H1 (cell line): ENCODE data around the gene FAAH. TPM values are rescaled to one million over a fixed set of nuclear protein-coding genes. Genes with fewer than 3 reads are reported as not detected.

Experiments used
- CTCF ChIA-PET: fragments of 300-600 bp; sonication (Branson Sonifier 250); formaldehyde crosslinking; loops from one replicate; lab custom pipeline; 2021; ENCODE audit not compliant: partially characterized antibody; lab: Charles Lee
- POLR2A ChIA-PET: fragments of 300-600 bp; sonication (Branson Sonifier 250); formaldehyde crosslinking; loops from one replicate; lab custom pipeline; 2021; ENCODE audit warnings: inconsistent platforms; ENCODE audit not compliant: partially characterized antibody; lab: Charles Lee
- DNase-seq, 2 experiments: peaks; one replicate each; pipeline versions ENCODE4 v3.0.0 to v3.0.0-alpha.2; 2010 to 2022; ENCODE audit warnings: low spot score in 2 of 2, low read depth in 1 of 2, mixed read lengths in 1 of 2
- FAIRE-seq: peaks from 2 replicates; lab custom pipeline; 2011; peaks lifted over from hg19 to GRCh38; lab: Jason Lieb, UNC
- H2AFZ ChIP-seq: 2 replicates; pipeline ENCODE4 v1.8.1; 2012; ENCODE audit warnings: low read length, inconsistent platforms
- H2AK5ac ChIP-seq: 2 replicates; pipeline ENCODE4 v1.6.1; 2013; ENCODE audit warnings: low read depth, low read length
- H2BK120ac ChIP-seq: replicated peaks from 2 replicates; pipeline ENCODE3; 2013; ENCODE audit warnings: low read depth, low read length, inconsistent platforms
- H2BK12ac ChIP-seq: 2 replicates; pipeline ENCODE4 v1.6.1; 2013; ENCODE audit warnings: low read depth, low read length
- H2BK15ac ChIP-seq: 2 replicates; pipeline ENCODE4 v1.6.1; 2013; ENCODE audit warnings: low read length
- H2BK20ac ChIP-seq: 2 replicates; pipeline ENCODE4 v1.6.1; 2013; ENCODE audit warnings: low read length
- H2BK5ac ChIP-seq: 2 replicates; pipeline ENCODE4 v1.6.1; 2013; ENCODE audit warnings: low read depth, low read length
- H3K14ac ChIP-seq: 2 replicates; pipeline ENCODE4 v1.6.1; 2013; ENCODE audit warnings: inconsistent platforms; ENCODE audit not compliant: insufficient read length
- H3K18ac ChIP-seq: 2 replicates; pipeline ENCODE4 v1.6.1; 2013; ENCODE audit warnings: low read length; ENCODE audit errors: extremely low read depth
- H3K23ac ChIP-seq: 2 replicates; pipeline ENCODE4 v1.6.1; 2013; ENCODE audit warnings: inconsistent platforms; ENCODE audit not compliant: insufficient read length
- H3K23me2 ChIP-seq: 2 replicates; pipeline ENCODE4 v1.6.1; 2013; ENCODE audit warnings: low read depth, low read length
- H3K27ac ChIP-seq: 2 replicates; pipeline ENCODE4 v1.6.1; 2011; ENCODE audit warnings: low read depth, low read length, inconsistent platforms
- H3K27me3 ChIP-seq, 4 experiments: replicated peaks in 1 of 4; 1 replicate in 1 of 4; 2 replicates in 3 of 4; pipeline versions ENCODE4 v1.6.1 to v1.8.1; 2011 to 2013; ENCODE audit warnings: low read length in 3 of 4, mild to moderate bottlenecking in 3 of 4, inconsistent platforms in 2 of 4, mixed read lengths in 2 of 4, moderate library complexity in 1 of 4; ENCODE audit not compliant: control insufficient read depth in 3 of 4, insufficient read depth in 3 of 4; ENCODE audit errors: extremely low read depth in 1 of 4
- H3K36me3 ChIP-seq, 4 experiments: 2 replicates each; pipeline versions ENCODE4 v1.6.1 to v1.8.1; 2011 to 2013; ENCODE audit warnings: mild to moderate bottlenecking in 4 of 4, low read length in 3 of 4, moderate library complexity in 2 of 4, control low read depth in 1 of 4, inconsistent platforms in 1 of 4; ENCODE audit not compliant: insufficient read depth in 4 of 4, control insufficient read depth in 2 of 4
- H3K4ac ChIP-seq: replicated peaks from 2 replicates; pipeline ENCODE3; 2013; ENCODE audit warnings: low read length, low read depth, mixed read lengths, inconsistent platforms; ENCODE audit not compliant: insufficient read length
- H3K4me1 ChIP-seq, 4 experiments: replicated peaks in 1 of 4; 1 replicate in 1 of 4; 2 replicates in 3 of 4; pipeline versions ENCODE4 v1.6.1 to v1.8.1; 2011 to 2013; ENCODE audit warnings: low read length in 3 of 4, inconsistent platforms in 2 of 4, mixed read lengths in 1 of 4; ENCODE audit not compliant: insufficient read depth in 4 of 4, control insufficient read depth in 3 of 4
- H3K4me2 ChIP-seq, 2 experiments: 2 replicates each; pipeline versions ENCODE4 v1.6.1 to v1.8.1; 2011 to 2013; ENCODE audit warnings: low read depth in 2 of 2, low read length in 2 of 2, control low read depth in 1 of 2, inconsistent platforms in 1 of 2, mild to moderate bottlenecking in 1 of 2; ENCODE audit not compliant: insufficient read depth in 1 of 2
- H3K4me3 ChIP-seq, 4 experiments: fragments of 200-600, 300-600 bp in 1 of 4; sonication (generic), shearing (Covaris generic), sonication (Bioruptor Twin) in 1 of 4; 2 replicates each; pipeline versions ENCODE4 v1.5.1 to v1.8.1; 2011 to 2016; ENCODE audit warnings: low read length in 4 of 4, low read depth in 3 of 4, control low read depth in 2 of 4, inconsistent platforms in 2 of 4, mild to moderate bottlenecking in 2 of 4, mixed read lengths in 1 of 4, moderate library complexity in 1 of 4; ENCODE audit not compliant: insufficient read depth in 2 of 4; ENCODE audit errors: extremely low read depth in 1 of 4
- H3K56ac ChIP-seq: replicated peaks from 2 replicates; pipeline ENCODE3; 2013; ENCODE audit warnings: low read depth, mild to moderate bottlenecking, mixed read lengths, low read length, inconsistent platforms; ENCODE audit not compliant: insufficient read length
- H3K79me1 ChIP-seq: 2 replicates; pipeline ENCODE4 v1.6.1; 2013; ENCODE audit warnings: low read depth, low read length, control low read depth
- H3K79me2 ChIP-seq, 2 experiments: 2 replicates each; pipeline versions ENCODE4 v1.6.1 to v1.8.1; 2012 to 2013; ENCODE audit warnings: low read length in 2 of 2, mild to moderate bottlenecking in 2 of 2, inconsistent platforms in 1 of 2; ENCODE audit not compliant: insufficient read depth in 2 of 2, control insufficient read depth in 1 of 2
- H3K9ac ChIP-seq, 4 experiments: replicated peaks in 1 of 4; 1 replicate in 1 of 4; 2 replicates in 3 of 4; pipeline versions ENCODE4 v1.6.1 to v1.8.1; 2011 to 2013; ENCODE audit warnings: low read depth in 3 of 4, low read length in 3 of 4, control low read depth in 2 of 4, mild to moderate bottlenecking in 2 of 4, moderate library complexity in 2 of 4, inconsistent platforms in 1 of 4; ENCODE audit errors: extremely low read depth in 1 of 4
- H3K9me3 ChIP-seq, 2 experiments: 2 replicates each; pipeline versions ENCODE4 v1.6.1 to v1.8.1; 2012 to 2013; ENCODE audit warnings: mild to moderate bottlenecking in 2 of 2, moderate library complexity in 2 of 2, control low read depth in 1 of 2, inconsistent platforms in 1 of 2, low read depth in 1 of 2, low read length in 1 of 2, mixed read lengths in 1 of 2; ENCODE audit not compliant: insufficient read depth in 2 of 2
- H4K20me1 ChIP-seq, 2 experiments: replicated peaks in 1 of 2; 2 replicates each; pipeline versions ENCODE3 to v1.8.1; 2011 to 2013; ENCODE audit warnings: inconsistent platforms in 2 of 2, low read length in 2 of 2, mild to moderate bottlenecking in 1 of 2; ENCODE audit not compliant: insufficient read depth in 2 of 2, control insufficient read depth in 1 of 2
- H4K5ac ChIP-seq: 2 replicates; pipeline ENCODE4 v1.6.1; 2013; ENCODE audit warnings: low read length, low read depth, mixed read lengths, inconsistent platforms; ENCODE audit not compliant: insufficient read length
- H4K8ac ChIP-seq: 2 replicates; pipeline ENCODE4 v1.8.0; 2013; ENCODE audit warnings: mild to moderate bottlenecking, moderate library complexity, low read length, inconsistent platforms; ENCODE audit not compliant: insufficient read depth; ENCODE audit errors: extremely low read depth
- H4K91ac ChIP-seq: replicated peaks from 2 replicates; pipeline ENCODE3; 2013; ENCODE audit warnings: low read length, mixed read lengths, inconsistent platforms; ENCODE audit not compliant: insufficient read length
- CTCF ChIP-seq, 3 experiments: IDR thresholded peaks; 1 replicate in 2 of 3; 2 replicates in 1 of 3; pipeline versions ENCODE4 v1.5.1 to v1.6.1; 2011; ENCODE audit warnings: low read length in 3 of 3, mild to moderate bottlenecking in 3 of 3, inconsistent platforms in 2 of 3, low read depth in 1 of 3, moderate library complexity in 1 of 3; ENCODE audit not compliant: insufficient read depth in 1 of 3; ENCODE audit errors: control extremely low read depth in 1 of 3
- RAD21 ChIP-seq, 2 experiments: IDR thresholded peaks in 1 of 2; conservative IDR thresholded peaks in 1 of 2; 2 replicates each; pipeline ENCODE4 v1.6.1; 2011; ENCODE audit warnings: low read depth in 2 of 2, low read length in 2 of 2, improper control_type of control experiment in 1 of 2, inconsistent platforms in 1 of 2, mild to moderate bottlenecking in 1 of 2, moderate library complexity in 1 of 2
- WGBS, 2 experiments: shearing (Covaris generic) in 1 of 2; methylation state at CpG; one replicate each; pipeline versions ENCODE4 v1.1.6 to v1.1.7; 2013 to 2015; ENCODE audit warnings: low lambda C conversion rate in 2 of 2, mixed read lengths in 2 of 2, inconsistent platforms in 1 of 2, low coverage in 1 of 2, missing lambda C conversion rate in 1 of 2; ENCODE audit not compliant: insufficient replicate concordance in 2 of 2, insufficient coverage in 1 of 2, insufficient read length in 1 of 2; ENCODE audit errors: extremely low coverage in 1 of 2, missing lambda C conversion rate in 1 of 2; 5-methylcytosine and 5-hydroxymethylcytosine counted together
- polyA plus RNA-seq, 7 experiments: library from polyadenylated mRNA; depleted of rRNA in 3 of 7; stranded (reverse) in 5 of 7; unstranded in 2 of 7; fragments of >200 nt in 5 of 7; fragments of 200-250 nt in 2 of 7; gene quantifications; 1 replicate in 5 of 7; 2 replicates in 1 of 7; 4 replicates in 1 of 7; pipeline versions ENCODE4 v1.2.1 to v1.2.3, GENCODE V29; 2011 to 2013; ENCODE audit warnings: missing spikeins in 2 of 7, mixed read lengths in 2 of 7
- total RNA-seq: library from RNA; stranded (reverse); fragmentation: NEBNext Ultra II Directional; extraction: Animal tissue kit (Norgen Biotek cat#: 25700); gene quantifications from 2 replicates; pipeline ENCODE4 v1.2.1, GENCODE V29; 2021

The FAAH gene
- total and polyA plus RNA-seq, 2 of the 8 experiments (the other 6 are each of a cell fraction or from before 2014, with no cell fraction given): 41.2 to 47.3 TPM

- peak in 1 of 3 experiments; percentile 11; a peak in 1 of 4 replicates for TF ChIP-seq CTCF (IDR thresholded peaks at IDR 0.05; ENCODE audit: control extremely low read depth in 1 of 3, insufficient read depth in 1 of 3, low read depth in 1 of 3, low read length in 3 of 3)
- no peak for TF ChIP-seq RAD21 (IDR thresholded peaks at IDR 0.05 in 1 of 2, conservative IDR thresholded peaks at IDR 0.05 in 1 of 2; ENCODE audit: low read depth in 2 of 2, low read length in 2 of 2)
- Histone ChIP-seq H3K23me2 (no peaks in the 10 kb centered on the region), H2BK5ac (no peak overlapping the region), H2BK12ac (no peak overlapping the region), H3K9me3 (no peaks in the 10 kb centered on the region), H2AFZ (no peak overlapping the region), H3K4me2 (no peak overlapping the region), H3K79me2 (no peaks in the 10 kb centered on the region), H3K18ac (no peak overlapping the region), H2AK5ac (no peak overlapping the region), H4K91ac (no peak overlapping the region), H3K9ac (no peak overlapping the region), H4K5ac (no peak overlapping the region), H3K4me1 (no peaks in the 10 kb centered on the region), H3K36me3 (peaks cover 0 to 9% (median 1%) of the 10 kb centered on the region in 4 experiments; a peak in 3 of 8 replicates), H4K20me1 (no peaks in the 10 kb centered on the region), H4K8ac (no peak overlapping the region), H2BK120ac (no peak overlapping the region), H2BK15ac (no peak overlapping the region), H3K14ac (no peak overlapping the region), H3K27me3 (no peaks in the 10 kb centered on the region), H2BK20ac (no peak overlapping the region), H3K27ac (no peak overlapping the region), H3K56ac (no peak overlapping the region), H3K4ac (no peak overlapping the region), H3K4me3 (no peak overlapping the region), H3K79me1 (no peaks in the 10 kb centered on the region), H3K23ac (no peak overlapping the region)
- POLR2A ChIA-PET: interaction anchor here (1.2 kb wide), 2 partner anchors 12 to 19 kb away, joined by 3 to 4 read pairs; no protein-coding TSS in a partner anchor
- FAIRE-seq (no peak), DNase-seq (no peak)
- 88% methylated on average over 1 of the region's 1 CpG; no CpG with 5 or more reads in 1 of the 2 experiments for WGBS, 2 experiments
- CTCF ChIA-PET: interaction anchor here (0.9 kb wide), 1 partner anchor 11 kb away, joined by 3 read pairs; no protein-coding TSS in a partner anchor
These were observed 21.7 kb upstream of the FAAH start for GRCh38 chr1:46372431-46372830.
